SK-N-SH treated with all-trans-retinoic acid at 6 μM for 48 hours (cell line): ENCODE data around the gene XRCC3.

Source experiments
- BACH2 ChIP-seq: fragments of 250-450 bp; sonication (Bioruptor Pico); IDR thresholded peaks from 2 replicates; pipeline ENCODE4 v1.9.0; 2021; ENCODE audit warnings: mild to moderate bottlenecking, borderline replicate concordance
- CSDC2 ChIP-seq: fragments of 250-450 bp; sonication (Bioruptor Pico); IDR thresholded peaks from 2 replicates; pipeline ENCODE4 v1.5.0; 2020; ENCODE audit warnings: mild to moderate bottlenecking, moderate library complexity
- ISL1 ChIP-seq: fragments of 250-450 bp; sonication (Bioruptor Pico); IDR thresholded peaks from 2 replicates; pipeline ENCODE4 v2.1.2; 2022; ENCODE audit warnings: mild to moderate bottlenecking, moderate library complexity
- PPARA ChIP-seq: fragments of 250-450 bp; sonication (Bioruptor Pico); IDR thresholded peaks from 2 replicates; pipeline ENCODE4 v1.5.0; 2020; ENCODE audit warnings: mild to moderate bottlenecking, borderline replicate concordance
- TF ChIP-seq, protein P1 (sequence below): fragments of 250-450 bp; sonication (Bioruptor Pico); IDR thresholded peaks from 2 replicates; pipeline ENCODE4 v1.8.0; 2020; ENCODE audit warnings: mild to moderate bottlenecking, moderate library complexity, borderline replicate concordance

DNA sequence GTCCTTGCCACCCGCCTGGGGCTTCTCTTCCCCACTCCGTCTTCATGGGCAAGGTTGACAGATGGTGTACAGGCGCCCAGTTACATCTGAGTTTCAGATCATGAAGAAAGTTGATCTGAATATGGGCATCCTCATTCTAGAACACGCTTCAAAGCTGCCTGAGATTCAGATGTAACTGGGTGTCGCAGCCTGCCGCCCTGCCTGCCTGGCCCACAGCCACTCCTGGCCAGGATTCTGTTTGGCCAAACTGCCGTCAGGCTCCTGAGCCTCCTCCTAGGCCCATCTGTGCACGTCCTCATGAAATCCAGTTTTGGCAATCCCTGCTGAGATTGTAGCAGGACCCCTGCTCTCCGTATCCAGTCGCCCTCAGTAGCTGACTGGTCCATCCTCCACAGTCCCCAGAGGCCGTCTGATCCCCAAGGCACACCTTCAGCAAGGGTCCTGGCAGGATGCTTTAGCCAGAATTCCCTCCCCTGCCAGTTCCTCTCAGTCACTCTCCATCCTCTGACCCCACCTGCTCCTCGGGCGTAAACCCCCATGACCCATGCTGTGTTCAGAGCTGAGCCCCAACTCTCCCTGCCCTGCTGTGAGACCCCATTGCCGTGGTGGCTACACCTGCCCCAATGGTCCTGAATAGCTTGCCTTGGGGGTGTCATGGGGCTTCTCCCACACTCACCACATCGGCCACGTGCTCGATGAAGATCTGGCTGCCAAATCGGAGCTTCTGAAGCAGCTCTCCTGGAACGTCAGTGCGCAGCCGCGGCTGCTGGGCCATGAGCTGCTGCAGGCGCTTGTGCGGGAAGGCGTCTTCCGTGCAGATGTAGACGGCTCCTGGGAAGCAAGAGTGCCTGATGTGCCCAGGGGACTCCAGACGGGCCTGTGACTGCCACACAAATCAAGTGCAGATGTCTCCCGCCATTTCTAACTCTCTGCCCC lies 12.5 kb downstream of the XRCC3 start:
- TF ChIP-seq, protein P1, sequence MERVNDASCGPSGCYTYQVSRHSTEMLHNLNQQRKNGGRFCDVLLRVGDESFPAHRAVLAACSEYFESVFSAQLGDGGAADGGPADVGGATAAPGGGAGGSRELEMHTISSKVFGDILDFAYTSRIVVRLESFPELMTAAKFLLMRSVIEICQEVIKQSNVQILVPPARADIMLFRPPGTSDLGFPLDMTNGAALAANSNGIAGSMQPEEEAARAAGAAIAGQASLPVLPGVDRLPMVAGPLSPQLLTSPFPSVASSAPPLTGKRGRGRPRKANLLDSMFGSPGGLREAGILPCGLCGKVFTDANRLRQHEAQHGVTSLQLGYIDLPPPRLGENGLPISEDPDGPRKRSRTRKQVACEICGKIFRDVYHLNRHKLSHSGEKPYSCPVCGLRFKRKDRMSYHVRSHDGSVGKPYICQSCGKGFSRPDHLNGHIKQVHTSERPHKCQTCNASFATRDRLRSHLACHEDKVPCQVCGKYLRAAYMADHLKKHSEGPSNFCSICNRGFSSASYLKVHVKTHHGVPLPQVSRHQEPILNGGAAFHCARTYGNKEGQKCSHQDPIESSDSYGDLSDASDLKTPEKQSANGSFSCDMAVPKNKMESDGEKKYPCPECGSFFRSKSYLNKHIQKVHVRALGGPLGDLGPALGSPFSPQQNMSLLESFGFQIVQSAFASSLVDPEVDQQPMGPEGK (CRISPR knock-in tag), result no peak
- no peak for TF ChIP-seq BACH2 (CRISPR knock-in tag)
- TF ChIP-seq ISL1 (CRISPR knock-in tag), result no peak
- TF ChIP-seq CSDC2, result no peak
- no peak for TF ChIP-seq PPARA (CRISPR knock-in tag)
